Measurements from ENCODE around the gene NUP54. TPM values are rescaled to one million over a fixed set of nuclear protein-coding genes. Genes with fewer than 3 reads are reported as not detected.

Gene NUP54
- total and polyA plus RNA-seq, 2 donors from 2014 or later = 15.6 to 40.8 TPM

DNA sequence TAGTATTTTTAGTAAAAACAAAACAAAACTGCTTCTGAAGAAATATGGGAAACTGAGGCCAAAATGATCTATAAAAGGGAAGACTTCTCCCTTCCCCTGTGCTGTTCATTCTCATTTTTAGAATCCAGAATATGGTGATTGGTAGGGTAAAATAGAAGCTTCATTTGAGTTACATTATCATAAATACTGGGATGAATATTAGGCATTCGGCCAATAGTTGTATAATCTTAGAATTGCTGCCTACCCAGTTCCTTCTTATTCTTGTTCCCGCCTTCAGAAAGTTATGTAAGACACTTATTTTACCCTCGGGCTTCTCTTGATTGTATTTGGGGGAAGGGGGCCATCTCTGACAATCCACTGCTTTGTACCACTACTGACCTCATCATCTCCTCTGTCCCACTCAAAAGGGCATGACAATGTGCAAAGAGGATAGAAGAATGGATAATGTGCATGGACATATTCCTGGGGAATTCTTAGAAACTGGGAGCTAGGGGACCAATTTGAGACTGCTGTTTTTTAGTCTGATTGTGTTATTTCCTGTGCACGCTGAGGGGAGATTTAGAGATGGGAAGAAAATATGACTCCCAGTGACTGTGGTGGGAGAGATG, 73.1 kb downstream of the NUP54 start:
- Histone ChIP-seq H3K4me1 (ENCODE audit: control insufficient read depth in 2 of 3, insufficient read depth in 2 of 3, low read depth in 1 of 3, low read length in 3 of 3) (no peaks in the 10 kb centered on the region), H3K9me3 (ENCODE audit: control insufficient read depth in 2 of 3, insufficient read depth in 1 of 3, low read length in 3 of 3) (no peaks in the 10 kb centered on the region), H3K9ac (ENCODE audit: low read length in 3 of 3) (no peak overlapping the region), H3K27me3 (ENCODE audit: control insufficient read depth, insufficient read depth, low read length) (no peaks in the 10 kb centered on the region), H3K27ac (ENCODE audit: low read depth in 2 of 2, low read length in 2 of 2) (no peak overlapping the region), H3K4me3 (ENCODE audit: low read length in 3 of 3) (no peak overlapping the region), H3K36me3 (ENCODE audit: control insufficient read depth in 2 of 3, insufficient read depth in 3 of 3, low read length in 3 of 3) (no peaks in the 10 kb centered on the region)
- intact Hi-C loops (cut with DNase I) = no loop called here
- DNase-seq = no peak
- TF ChIP-seq CTCF (IDR thresholded peaks at IDR 0.05; ENCODE audit: borderline replicate concordance, extremely low read depth, insufficient read depth) = no peak
- FAIRE-seq = no peak

DNA sequence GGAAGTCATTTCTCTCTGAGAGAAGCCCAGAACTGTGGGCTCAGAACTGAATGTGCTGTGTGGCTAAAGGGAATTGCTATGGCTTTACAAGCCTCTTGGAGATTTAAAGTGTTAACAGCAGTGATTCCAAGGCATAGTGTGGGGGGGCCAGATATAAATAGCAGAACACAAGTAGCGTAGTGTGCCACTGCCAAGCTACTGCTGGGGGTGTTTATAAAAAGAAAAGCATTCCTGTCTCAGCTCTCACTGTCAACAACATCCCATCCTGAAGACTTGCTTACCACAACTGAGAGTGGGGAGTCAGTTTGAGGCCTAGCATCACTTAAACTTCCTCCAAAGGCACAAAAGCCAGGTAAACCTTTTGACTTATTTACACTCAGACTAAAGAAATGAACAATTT, 73.7 kb downstream of the NUP54 start, which contains the start of gene ART3:
ART3 (plus strand) TSS at position 242 of the 400 bp plus-strand sequence. CDS start 1,181 bp downstream, outside the sequence.
- DNase-seq (no peak), FAIRE-seq (no peak)
- no peaks in the 10 kb centered on the region for H3K27me3 ChIP-seq (ENCODE audit: control insufficient read depth, insufficient read depth, low read length)
- no peaks in the 10 kb centered on the region for H3K9me3 ChIP-seq (ENCODE audit: control insufficient read depth in 2 of 3, insufficient read depth in 1 of 3, low read length in 3 of 3)
- TF ChIP-seq CTCF (IDR thresholded peaks at IDR 0.05; ENCODE audit: borderline replicate concordance, extremely low read depth, insufficient read depth) = no peak
- no peak within 1 kb of the TSS for H3K9ac ChIP-seq (ENCODE audit: low read length in 3 of 3)
- no peak within 1 kb of the TSS for H3K27ac ChIP-seq (ENCODE audit: low read depth in 2 of 2, low read length in 2 of 2)
- no peaks in the 10 kb centered on the region for H3K36me3 ChIP-seq (ENCODE audit: control insufficient read depth in 2 of 3, insufficient read depth in 3 of 3, low read length in 3 of 3)
- no peaks in the 10 kb centered on the region for H3K4me1 ChIP-seq (ENCODE audit: control insufficient read depth in 2 of 3, insufficient read depth in 2 of 3, low read depth in 1 of 3, low read length in 3 of 3)
- intact Hi-C loops (cut with DNase I) = no loop called here
- H3K4me3 ChIP-seq (ENCODE audit: low read length in 3 of 3) = no peak within 1 kb of the TSS

- Histone ChIP-seq H3K9me3 (ENCODE audit: control insufficient read depth in 2 of 3, insufficient read depth in 1 of 3, low read length in 3 of 3) (no peaks in the 10 kb centered on the region), H3K9ac (ENCODE audit: low read length in 3 of 3) (no peak overlapping the region), H3K4me3 (ENCODE audit: low read length in 3 of 3) (no peak overlapping the region), H3K36me3 (ENCODE audit: control insufficient read depth in 2 of 3, insufficient read depth in 3 of 3, low read length in 3 of 3) (no peaks in the 10 kb centered on the region), H3K27ac (ENCODE audit: low read depth in 2 of 2, low read length in 2 of 2) (no peak overlapping the region), H3K4me1 (ENCODE audit: control insufficient read depth in 2 of 3, insufficient read depth in 2 of 3, low read depth in 1 of 3, low read length in 3 of 3) (no peaks in the 10 kb centered on the region), H3K27me3 (ENCODE audit: control insufficient read depth, insufficient read depth, low read length) (no peaks in the 10 kb centered on the region)
- TF ChIP-seq CTCF (IDR thresholded peaks at IDR 0.05; ENCODE audit: borderline replicate concordance, extremely low read depth, insufficient read depth) = no peak
- intact Hi-C loops (cut with DNase I) = no loop called here
- no peak for DNase-seq
- no peak for FAIRE-seq
These were observed 75.4 kb downstream of the NUP54 start for GRCh38 chr4:76072760-76073159.

All from kidney (tissue), 14 donors.